GM18499 (cell line): ENCODE results near the gene RANBP1.

Experiments used
- ATAC-seq: cut with Tn5 transposase; IDR thresholded peaks from one replicate; pipeline ENCODE4 v1.9.1; 2021; ENCODE audit warnings: moderate number of reproducible peaks; ENCODE audit not compliant: insufficient read depth, unreplicated experiment

The RANBP1 gene

DNA sequence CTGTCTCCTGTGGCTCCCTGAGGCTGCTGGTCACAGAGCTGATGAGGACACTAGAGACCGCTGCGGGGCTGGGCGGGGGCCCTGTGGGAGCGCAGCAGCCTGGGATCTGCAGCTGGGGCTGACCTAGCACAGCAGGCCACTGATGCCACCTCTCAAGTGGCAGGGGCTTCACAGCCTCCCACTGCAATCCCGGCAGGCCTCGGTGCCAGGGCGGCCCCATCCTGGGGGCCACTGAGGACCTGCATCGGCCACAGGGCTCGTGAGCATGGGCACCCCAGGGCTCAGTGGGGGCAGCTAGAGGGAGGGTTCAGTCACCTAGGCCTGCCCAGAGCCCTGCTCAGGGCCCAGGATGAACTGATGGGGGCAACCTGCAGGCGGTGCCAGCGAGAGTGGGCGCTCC, 49.5 kb downstream of the RANBP1 start:
- no peak for ATAC-seq

GRCh38 chr22:20165913-20166312, 50.0 kb downstream of the RANBP1 start:
- ATAC-seq, result no peak

GRCh38 chr22:20166703-20167102, 50.8 kb downstream of the RANBP1 start:
- ATAC-seq, result no peak

- no peak for ATAC-seq
Observed at GRCh38 chr22:20167643-20168322, 51.9 kb downstream of the RANBP1 start.

DNA sequence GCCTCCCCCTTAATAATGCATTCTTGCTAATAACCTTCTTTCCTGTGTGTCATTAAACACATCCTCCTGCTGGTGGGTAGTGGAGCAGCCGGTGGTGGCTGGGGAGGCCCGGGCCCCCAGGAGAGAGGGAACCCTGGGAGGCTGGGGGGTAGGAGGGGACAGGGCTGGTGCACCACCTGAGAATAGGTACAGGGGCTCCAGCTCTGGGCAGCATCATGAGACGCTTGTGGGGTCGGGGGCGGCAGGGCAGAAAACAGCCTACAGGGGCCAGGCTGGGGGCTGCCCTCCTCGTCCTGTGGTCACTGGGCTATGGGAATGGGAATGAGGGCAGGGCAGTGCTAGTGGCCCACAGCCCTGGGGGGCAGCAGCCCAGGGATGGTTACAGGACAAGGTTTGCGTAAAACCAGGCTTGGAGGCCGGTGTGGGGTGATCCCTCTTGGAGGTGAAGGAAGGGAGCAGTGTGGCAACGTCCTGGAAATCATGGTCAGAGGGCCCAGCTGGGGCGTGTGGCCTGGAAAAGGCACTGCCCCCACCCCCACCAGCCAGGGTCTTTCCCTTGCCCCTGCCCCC, 53.4 kb downstream of the RANBP1 start:
- ATAC-seq, result no peak

DNA sequence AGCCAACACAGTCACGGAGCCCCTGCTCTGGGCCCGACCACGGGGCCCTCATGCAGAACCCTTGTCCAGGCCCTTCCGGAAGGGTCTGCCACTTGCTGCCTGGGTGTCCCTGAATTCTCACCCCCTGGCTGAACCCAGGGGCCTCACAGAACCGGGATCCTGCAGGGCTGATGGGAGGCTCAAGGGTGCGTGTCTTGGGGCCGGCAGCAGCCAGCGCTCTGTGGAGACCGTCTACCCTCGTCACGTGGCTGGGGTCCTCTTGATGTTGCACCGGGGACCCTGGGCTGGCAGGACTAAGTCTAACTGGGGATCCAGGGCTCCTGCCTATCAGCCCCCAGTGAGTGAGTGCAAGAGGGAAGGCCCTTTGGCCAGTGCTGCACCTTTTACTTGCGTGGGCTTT, 54.3 kb downstream of the RANBP1 start:
- ATAC-seq, result no peak

DNA sequence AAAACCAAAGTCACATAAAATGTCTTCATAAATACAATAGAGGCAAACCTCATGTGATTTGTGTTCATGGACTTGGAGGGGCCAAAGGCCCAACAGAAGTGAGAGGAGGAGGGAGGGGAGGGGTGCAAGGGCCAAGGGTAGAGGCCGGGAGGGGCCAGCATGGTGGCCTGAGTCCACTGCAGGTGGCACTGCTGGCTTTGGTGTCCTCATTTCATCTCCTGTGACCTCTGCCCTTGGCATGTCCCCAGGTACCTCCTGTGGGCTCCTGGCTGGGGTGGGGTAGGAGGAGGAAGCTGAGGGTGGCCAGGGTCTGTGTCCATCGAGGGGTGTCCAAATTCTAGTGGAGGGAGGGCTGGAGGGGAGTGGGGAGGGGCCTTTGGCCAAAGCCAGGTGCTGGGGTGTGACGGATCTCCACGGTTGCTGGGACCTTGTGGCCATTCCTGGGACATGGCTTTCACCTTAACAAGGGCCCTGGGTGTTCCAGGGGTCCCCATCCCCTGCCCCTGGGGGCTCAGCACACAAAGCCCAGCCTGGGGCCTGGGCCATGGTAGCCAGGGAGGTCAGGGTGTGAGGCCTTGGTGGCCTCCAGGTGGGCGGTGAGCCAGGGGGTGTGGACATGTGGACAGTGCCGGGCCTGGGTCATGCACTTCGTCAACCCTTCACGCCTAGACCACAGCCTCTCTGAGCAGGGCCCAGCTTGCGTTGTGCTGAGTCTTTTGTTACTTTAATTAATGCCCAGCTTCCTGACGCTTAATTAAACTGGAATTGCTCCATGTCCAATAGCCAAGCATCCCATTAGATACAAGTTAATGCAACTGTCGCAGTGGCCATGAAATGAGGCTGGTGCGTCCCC, 55.6 kb downstream of the RANBP1 start:
- no peak for ATAC-seq

- no peak for ATAC-seq
Observed at GRCh38 chr22:20172141-20172613, 56.3 kb downstream of the RANBP1 start.

- no peak for ATAC-seq
Observed at GRCh38 chr22:20173246-20173645, 57.3 kb downstream of the RANBP1 start.

- no peak for ATAC-seq
Observed at GRCh38 chr22:20173772-20174171, 57.9 kb downstream of the RANBP1 start.

DNA sequence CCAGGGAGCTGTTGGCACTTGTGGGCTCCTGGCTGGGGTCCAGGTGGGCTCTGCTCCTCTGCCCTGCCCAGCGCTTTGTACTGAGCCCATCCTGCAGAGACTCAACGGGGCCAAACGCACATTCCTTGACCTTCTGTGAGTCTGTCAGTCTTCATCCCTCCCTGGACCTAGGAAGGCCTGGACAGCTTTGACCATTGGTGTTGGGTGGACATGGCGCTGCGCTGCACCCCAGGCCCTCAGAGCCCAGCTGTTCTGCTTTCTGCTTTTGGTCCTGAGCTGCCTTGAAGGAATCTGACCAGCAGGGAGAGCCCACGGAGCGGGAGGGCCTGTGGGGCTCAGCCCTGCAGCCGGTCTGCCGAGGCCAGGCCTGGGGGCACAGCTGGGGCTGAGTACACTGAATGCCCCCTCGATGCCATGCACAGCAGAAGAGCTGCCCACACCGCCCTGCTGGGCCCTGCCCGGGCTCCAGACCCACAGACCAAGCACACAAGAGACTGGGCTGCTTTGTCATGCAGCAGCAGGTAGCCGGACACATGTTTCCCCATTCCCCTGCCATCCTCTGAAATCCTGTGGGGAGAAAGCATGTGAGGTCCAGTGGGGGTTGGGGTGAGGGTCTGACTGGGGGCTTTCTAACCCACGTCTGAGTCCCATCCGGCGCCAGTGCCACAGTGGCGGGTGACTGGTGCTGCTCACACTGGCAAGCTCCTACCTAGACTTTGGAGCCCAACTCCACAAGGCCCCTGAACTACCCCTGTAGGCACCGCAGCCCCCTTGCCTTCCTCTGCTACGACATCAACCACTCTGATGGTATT, 59.1 kb downstream of the RANBP1 start:
- ATAC-seq, result no peak

DNA sequence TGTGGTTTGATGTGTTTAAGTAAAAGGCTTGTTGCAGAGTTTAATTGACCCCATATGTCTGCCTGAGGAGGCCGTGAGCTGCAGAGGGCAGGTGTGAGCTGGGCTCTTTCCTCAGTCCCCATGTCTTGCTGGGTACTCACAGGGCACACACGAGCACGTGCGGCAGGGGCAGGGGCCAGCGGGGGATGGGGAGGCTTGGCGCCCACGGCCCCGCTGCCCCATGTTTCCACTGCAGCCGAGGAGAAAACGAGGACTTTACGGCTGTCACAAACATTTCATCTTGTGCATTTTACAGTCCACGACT, 59.6 kb downstream of the RANBP1 start:
- no peak for ATAC-seq

DNA sequence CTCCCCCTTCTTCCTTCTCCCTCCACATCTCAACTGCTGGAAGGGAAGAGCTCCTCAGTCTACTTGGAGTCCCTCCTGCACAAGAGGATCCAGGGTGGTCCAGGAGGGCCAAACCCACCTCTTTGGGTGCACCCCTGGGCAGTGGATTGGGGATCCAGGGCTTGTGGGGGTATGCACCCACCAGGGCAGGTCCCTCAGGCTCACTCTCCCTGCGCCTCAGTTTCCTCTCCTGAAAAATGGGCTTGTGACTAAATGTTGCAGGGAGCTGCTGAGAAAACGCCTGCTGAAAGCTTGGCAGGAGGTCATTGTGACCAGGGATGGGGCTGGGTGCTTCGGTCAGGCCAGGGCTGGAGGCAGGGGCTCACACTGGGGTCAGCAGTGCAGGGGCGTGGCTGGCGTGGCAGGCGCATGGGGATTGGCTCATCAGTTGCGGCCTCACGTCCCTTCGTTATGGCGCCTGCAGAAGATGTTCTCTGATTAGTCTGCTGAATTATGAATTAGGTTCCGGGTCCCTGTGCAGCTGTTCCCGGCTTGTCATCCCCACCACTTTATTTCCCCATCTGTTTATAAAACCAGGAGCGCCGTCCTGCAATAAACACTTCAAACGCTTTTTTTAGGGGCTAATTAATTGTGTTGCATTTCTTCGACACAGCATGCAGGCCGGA, 60.6 kb downstream of the RANBP1 start:
- no peak for ATAC-seq
